NCI-H774 (cell line): Measurements from ENCODE around the gene VIPR2.
"Not testable (repeated sequence)": the region's sequence is repeated elsewhere in the genome, so short reads cannot be mapped to it uniquely, and the experiment has no call there.

Experiments
- DNase-seq: peaks from one replicate; lab custom pipeline; 2025; lab: John Stamatoyannopoulos, UW

VIPR2 gene

DNA sequence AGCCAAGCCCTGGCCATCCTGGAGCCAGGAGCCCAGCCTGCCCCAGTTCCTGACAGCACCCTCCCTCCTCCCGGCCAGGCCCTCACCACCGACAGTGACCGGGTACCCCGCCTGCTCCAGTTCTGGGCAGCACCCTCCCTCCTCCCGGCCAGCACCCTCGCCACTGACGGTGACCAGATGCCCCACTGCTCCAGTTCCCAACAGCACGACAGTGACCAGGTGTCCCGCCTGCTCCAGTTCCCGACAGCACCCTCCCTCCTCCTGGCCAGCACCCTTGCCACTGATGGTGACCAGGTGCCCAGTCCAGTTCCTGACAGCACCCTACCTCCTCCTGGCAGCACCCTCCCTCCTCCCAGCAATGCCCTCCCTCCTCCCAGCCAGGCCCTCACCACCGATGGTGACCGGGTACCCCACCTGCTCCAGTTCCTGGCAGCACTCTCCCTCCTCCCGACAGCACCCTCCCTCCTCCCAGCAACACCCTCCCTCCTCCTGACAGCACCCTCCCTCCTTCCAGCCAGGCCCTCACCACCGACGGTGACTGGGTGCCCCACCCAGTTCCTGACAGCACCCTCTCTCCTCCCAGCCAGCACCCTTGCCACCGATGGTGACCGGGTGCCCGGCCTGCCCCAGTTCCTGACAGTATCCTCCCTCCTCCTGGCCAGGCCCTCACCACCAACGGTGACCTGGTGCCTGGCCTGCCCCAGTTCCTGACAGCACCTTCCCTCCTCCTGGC lies 40.3 kb downstream of the VIPR2 start:
- no peak for DNase-seq

DNA sequence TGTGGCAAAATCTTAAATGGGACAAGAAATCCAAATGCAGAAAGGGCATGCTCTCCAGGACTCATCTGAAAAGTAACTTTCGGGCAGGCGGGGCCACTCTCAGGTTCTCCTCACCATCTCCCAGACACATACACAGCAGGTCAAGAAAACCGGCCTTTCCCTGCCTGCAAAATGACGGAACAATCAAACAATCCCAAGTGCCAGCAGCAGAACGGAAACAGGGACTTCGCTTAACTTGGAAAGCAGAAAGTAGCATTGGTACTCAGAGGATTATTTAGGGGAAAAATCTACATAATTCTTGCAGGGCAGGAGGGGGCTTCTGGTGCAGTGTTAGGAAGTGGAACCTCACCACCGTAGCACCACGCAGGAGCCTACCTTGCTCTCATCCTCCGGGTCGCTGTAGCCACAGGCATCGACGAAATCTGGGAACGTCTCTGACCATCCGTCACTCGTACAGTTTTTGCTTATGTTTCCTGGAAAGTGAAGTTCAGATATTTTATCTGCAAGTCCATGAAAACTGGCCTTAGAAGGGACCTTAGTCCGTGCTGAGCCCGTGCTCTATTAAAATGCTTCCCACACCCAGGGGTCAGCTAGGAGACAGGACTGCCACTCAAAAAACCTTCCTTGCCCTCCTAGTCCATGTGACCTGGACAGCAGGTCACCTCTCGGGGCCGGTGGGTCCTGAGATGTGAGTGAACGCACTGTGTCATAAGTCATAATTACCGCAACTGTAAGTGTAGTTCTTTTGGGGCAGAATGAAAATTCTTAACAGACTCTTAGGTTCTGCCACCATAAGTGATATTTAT lies 41.1 kb downstream of the VIPR2 start:
- no peak for DNase-seq

DNA sequence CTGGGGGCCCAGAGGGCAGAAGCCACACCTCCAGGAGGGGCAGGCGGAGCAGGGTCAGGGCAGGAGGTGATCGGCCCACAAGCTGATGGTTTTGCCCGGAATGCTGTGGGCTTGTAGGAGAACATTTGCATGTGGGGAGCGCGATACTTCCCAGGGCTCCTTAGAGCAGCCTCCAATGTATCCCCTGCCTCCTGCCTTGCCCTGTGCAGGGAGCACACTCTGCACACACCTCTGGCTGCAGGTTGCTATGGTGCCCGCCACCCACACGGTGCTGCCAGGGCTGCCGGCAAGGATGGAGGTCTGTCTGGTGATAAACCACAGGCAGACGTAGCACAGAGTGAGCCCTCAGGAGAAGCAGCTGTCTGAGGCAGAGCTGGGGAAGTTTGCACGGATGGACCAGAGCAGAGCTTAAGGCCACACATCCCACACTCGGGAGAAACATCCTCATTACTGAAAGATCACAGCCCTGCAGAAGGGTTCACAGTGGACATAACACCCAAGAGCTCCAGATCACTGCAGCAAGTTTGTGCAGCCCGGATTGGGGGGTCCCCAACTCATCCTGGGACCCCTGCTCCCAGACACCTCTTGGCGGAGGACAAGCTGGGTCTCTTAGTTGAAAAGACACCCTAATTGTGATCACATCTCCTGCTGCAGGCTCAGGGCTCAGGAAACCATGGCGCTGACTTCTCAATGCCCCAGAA lies 41.8 kb downstream of the VIPR2 start:
- DNase-seq = no peak

DNA sequence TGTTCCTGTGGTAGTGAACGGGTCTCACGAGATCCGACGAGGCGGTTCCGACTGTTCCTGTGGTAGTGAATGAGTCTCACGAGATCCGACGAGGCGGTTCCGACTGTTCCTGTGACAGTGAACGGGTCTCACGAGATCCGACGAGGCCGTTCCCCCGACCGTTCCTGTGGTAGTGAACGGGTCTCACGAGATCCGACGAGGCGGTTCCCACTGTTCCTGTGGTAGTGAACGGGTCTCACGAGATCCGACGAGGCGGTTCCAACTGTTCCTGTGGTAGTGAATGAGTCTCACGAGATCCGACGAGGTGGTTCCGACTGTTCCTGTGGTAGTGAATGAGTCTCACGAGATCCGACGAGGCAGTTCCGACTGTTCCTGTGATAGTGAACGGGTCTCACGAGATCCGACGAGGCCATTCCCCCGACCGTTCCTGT lies 43.0 kb downstream of the VIPR2 start:
- not testable (repeated sequence) for DNase-seq

DNA sequence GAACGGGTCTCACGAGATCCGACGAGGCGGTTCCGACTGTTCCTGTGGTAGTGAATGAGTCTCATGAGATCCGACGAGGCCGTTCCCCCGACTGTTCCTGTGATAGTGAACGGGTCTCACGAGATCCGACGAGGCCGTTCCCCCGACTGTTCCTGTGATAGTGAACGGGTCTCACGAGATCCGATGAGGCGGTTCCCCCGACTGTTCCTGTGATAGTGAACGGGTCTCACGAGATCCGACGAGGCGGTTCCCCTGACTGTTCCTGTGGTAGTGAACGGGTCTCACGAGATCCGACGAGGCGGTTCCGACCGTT lies 43.6 kb downstream of the VIPR2 start:
- DNase-seq = not testable (repeated sequence)

DNA sequence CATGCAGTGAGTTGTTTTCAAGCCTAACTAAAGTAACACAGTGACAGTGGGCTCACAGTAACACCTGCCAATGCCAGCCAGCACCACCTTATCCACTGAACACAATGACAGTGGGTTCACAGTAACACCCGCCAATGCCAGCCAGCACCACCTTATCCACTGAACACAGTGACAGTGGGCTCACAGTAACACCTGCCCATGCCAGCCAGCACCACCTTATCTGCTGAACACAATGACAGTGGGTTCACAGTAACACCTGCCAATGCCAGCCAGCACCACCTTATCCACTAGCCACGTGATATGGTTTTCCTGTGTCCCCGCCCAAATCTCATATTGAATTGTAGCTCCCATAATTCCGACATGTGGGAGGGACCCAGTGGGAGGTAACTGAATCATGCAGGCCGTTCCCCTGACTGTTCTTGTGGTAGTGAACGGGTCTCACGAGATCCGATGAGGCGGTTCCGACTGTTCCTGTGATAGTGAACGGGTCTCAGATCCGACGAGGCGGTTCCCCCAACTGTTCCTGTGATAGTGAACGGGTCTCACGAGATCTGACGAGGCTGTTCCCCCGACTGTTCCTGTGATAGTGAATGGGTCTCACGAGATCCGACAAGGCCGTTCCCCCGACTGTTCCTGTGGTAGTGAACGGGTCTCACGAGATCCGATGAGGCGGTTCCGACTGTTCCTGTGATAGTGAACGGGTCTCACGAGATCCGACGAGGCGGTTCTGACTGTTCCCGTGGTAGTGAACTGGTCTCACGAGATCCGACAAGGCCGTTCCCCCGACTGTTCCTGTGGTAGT lies 44.2 kb downstream of the VIPR2 start:
- not testable (repeated sequence) for DNase-seq

DNA sequence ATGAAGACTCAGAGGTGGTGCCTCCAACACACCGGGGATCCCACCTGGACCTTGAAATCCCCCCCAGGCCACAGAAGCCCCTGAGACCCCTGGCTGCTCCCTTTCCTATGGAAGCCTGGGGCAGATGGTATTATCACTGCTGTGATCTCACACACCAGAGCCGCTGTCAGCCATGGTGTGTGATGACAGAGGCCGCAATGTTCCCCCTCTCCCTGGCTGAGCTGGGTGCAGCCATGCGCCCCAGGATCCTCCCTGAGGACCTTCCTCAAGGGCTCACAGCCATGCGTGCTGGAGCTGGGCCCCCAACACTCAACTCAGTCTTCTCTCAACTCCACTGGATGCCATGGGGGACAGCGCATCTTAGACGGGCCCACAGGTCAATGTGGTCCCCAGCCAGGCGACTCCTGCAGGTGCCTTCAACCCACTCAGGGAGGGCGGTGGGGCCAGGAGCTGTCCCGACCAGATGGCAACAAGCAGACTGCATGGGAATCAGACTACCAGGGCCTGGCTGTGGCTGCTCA lies 44.9 kb downstream of the VIPR2 start:
- DNase-seq = no peak

DNA sequence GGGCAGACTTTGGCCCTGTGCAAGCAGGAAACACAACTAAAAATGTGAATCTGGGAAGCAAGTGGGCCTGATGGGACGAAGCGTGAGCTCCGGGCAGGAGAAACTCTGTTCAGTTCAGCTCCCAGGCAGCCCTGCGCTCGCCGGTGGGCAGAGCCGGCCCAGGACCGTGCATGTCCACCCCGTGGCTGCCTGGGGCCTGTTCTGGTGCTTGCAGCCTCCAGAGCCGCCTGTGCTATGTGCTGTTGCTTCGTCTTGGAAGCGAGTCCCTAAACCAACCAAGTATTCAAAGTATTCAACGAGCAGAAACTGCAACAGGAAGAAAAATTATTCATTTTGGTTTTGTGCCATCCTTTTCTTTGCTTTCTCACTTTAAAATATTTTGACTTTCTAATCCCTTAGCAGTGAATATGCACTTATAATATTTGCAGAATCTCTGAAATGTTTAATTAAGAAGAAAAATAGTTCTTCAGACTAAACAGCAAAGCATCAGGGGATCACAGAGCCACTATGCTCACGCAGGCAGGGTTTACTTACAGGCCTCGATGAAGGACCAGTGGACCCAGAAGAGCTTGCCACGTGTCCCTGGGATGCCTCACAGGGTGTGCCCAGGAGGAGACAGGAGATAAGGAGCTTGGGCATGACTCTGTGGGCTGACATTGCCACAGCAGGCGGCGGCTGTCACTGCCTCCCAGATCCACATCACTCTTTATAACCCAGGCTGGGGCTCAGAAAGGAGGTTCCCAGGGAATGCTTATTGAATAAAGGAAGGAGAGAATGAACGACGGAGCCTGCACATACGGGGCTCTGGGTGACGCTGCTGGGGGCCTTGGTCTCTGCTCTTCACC lies 45.6 kb downstream of the VIPR2 start:
- DNase-seq = no peak

DNA sequence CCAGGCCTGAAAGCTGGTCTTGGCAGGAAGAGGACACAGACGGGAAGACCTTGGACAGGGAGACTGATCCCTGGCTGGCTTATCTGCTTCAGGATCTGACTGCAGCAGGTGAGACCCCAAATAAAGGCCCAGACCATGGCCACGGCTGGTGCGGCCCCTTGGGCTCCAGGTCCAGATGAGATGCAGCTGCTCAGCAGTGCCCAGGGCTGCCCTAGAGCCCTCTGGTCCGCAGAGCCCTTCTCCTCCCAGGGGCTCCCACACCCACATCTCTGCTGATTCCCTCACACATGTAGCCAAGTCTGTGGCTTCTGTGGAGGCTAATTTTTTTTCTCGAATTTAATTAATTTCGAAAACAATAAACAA lies 46.3 kb downstream of the VIPR2 start:
- DNase-seq = no peak

DNA sequence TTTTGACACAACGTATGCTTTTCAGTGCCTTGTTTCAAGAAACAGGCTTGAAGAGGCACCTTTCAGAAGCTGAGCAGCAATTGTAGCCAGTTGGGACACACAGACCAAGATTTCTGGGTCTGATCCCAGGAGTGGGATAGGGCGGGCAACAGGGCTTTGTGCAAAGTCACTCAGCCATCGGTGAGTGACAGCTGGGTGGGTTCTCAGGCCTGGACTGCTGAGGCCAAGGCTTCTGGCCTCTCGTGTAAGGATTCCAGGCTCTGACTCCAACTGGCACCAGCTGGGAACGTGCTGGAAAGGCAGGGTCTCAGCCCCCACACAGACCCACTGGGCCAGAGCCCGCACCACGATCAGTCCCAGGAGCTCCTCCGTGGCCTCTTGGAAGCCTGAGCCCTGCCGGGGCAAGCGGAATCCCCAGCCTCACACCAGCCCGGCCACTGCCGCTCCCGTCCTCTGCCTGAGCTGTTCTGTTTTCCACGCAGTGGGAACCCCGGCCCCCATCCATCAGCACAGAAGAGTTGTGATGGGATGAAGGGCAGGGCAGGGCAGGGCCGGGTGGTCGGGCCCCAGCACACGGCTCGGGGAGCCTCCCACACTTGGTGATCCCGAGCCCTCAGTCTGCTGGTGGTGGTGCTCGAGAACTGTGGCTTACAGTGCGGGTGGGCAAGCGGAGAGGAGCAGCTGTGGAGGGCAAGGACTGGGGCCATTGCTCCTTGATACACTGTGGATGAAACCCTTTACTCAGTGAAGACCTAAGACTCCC lies 46.8 kb downstream of the VIPR2 start:
- no peak for DNase-seq

DNA sequence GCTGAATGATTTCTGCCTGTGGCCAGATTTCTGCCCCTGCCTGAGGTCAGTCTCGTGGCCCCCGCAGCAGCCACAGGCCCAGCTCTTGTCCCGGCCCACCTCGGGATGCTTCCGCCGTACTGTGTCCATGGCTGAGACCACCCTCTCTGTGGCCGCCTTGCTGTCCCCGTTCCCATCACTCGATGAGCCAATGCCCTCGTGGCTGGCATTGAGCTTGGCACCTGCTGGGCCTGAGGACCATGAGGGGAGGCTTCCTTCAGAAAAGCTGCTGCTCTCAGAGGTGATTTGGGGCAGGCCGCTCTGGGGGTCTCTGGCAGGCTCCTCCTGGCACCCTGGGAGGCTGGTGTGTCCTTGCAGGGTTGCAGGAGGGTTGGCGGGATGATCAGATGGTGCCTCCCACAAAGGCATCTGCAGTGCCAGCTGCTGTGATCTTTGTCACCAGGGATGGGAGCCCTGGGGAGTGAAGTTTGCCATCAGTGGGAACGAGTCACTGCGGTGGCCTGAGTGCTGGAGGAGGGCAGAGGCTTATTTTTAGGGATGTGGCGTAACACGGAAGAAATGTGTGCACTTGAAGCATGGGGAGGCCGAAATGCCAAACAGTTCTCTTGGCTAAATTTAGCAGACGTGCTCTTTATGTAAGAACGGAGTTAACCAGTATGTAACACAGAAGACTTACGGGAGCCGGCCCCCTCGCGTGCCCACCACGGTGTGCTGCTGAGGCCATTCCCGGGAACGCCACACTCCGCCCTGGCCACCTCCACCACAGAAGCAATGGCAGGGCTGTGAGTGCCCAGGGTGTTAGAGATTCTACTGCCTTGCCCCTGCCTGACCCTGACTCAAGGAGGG lies 47.7 kb downstream of the VIPR2 start:
- DNase-seq = no peak

DNA sequence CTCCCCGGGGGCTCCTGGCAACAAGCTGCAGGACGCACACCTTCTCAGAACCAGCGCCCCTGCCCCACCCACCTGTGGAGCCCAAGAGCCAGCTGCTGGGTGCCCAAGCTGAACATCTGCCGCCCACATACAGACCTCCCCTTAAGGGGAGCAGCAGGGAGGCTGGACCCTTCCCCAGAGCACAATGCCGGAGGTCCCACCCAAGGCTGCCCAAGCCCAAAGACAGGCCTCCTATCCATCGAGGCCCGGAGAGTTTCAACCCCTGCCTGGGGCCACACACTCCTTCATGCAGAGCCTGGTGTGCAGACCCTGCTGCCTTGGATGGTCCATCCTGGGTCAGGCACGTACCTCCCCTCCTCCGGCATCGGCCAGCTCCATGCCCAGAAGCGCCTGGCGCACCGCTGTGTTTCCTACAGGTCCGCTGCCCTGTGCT lies 48.7 kb downstream of the VIPR2 start:
- DNase-seq = no peak

DNA sequence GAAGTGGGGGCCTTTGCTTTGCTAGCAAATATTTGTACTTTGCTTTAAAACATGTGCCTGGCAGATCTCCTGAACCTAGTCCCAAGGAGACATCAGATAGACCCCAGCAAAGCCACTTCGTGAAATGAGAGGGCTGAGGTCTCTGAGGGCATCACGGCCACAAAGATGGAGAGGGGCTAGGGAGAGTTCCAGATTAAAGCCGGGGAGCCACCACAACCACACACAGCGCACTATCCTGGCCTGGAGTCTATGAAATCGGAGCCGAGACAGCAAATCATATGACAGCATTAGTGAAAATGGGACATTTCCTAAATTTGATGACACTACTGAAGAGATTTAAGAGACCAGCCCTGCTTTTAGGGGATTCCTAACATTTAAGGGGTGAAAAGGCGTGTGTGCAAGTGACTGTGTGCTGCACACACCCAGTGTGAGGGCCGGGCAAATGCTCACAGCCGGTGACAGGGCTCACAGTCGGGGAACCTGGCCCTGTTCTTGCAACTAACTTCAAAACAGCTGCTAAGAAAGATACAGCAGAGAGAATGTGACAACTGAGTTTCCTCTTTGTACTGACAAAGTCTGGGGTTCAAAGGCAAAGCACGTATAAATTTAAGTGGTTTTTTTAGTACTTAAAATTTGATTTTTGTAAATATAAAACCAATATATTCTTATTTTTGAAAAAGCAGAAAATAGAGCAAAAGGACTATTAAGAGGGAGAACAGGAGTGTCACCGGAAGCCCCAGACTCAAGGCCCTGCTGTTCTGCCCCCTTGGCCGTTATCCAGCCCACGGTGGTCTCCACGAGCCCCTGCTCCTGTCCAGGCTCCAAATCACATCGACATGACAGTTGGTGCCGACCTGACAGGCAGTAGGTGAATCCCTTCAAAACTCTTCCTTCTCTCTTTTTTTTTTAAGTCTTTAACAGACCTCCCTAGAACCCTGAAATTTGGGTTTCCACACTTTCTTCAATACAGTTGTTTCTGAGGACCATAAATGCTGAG lies 49.5 kb downstream of the VIPR2 start:
- no peak for DNase-seq

DNA sequence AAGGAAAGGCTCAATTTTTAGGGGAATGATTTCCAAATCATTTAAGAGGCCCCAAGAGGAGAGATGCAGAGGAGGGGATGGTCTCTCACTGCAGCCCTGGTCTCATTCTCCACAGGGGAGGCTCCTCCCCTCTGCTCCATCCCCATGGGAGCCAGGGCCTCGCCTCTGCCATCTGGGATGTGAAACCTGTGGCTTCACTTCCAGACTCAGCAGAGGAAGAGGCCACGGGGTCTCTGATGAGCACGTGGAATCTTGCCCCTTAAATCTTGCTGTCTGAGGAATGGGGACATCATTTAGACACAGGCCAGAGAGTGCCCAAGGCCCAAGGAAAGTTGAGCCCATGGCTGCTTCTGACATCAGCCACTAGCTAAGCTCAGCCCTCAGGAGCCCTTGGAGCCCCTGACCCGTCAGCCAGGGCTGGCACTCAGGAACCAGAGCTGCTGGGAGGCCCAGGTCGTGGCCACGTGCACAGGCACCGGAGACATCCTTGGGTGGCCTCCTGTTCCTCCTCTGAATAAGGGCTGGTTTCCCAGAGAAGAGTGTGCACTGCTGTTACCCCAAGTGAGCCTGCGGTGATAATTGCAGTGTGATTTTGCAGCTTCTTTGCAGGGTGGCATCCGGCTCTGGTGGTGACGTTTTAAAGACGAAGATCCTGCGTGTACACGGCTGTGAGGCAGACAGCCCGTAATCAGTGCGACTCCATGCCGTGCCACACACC lies 50.5 kb downstream of the VIPR2 start:
- no peak for DNase-seq

DNA sequence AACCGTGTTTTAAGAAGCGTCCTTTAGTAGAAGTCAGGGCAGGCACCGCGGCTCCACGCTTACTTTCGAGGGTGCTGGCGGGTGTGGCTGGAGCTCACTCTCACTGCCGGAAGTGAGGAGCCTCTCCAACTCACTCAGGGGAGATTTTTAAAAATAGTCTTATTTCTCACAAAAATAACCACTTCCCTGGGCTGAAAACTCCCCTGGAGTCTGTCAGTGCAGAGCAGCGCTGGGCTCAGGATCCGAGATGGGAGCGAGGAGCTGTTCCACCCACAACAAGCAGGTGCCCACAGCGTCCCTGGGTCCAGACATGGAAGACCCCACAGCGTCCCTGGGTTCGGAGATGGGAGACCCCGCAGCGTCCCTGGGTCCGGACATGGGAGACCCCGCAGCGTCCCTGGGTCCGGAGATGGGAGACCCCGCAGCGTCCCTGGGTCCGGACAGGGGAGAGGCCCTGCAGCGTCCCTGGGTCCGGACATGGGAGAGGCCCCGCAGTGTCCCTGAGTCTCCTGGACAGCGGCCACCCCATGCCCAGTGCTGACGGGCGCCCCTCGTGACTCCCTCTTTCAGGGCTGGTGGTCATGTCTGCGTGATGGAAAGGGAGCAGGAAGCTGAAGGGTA lies 51.2 kb downstream of the VIPR2 start:
- DNase-seq = no peak

DNA sequence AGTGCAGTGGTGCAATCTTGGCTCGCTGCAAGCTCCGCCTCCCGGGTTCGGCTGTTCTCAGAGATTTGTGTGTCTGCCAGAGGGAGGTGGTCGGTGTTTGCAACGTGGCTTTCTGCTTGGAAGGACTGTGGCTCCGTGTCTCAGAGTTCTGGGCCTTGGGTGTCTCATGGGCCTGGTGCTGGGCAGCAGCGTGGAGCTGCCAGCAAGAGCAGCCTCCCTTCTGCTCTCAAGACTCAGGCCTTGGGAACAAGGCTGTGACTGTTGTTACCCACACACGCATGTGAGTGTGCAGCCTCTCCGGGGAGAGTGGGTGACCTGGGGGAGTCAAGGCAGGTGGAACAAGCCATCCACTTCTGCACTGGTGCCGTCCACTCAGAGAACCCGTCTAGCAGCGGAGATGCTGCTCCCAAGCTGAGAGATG lies 52.0 kb downstream of the VIPR2 start:
- no peak for DNase-seq
